Thyroid gland (tissue), 4 donors: Measurements from ENCODE around the gene ZMYM4. TPM values are rescaled to one million over a fixed set of nuclear protein-coding genes. Genes with fewer than 3 reads are reported as not detected.

Source experiments
- DNase-seq, 2 donors: peaks; one replicate each; pipeline ENCODE4 v3.0.0-alpha.2; 2019
- H3K27ac ChIP-seq, 3 donors: fragments of 200-600 bp; sonication (generic); 1 replicate in 2 of 3; 2 replicates in 1 of 3; pipeline ENCODE4 v1.5.1; 2016 to 2019; ENCODE audit warnings: mild to moderate bottlenecking in 1 of 3, moderate library complexity in 1 of 3
- H3K27me3 ChIP-seq: fragments of 200-600 bp; sonication (generic); one replicate; pipeline ENCODE4 v1.5.1; 2019
- H3K36me3 ChIP-seq, 2 donors: fragments of 200-600 bp; sonication (generic); one replicate each; pipeline ENCODE4 v1.5.1; 2016 to 2019
- H3K4me1 ChIP-seq, 2 donors: fragments of 200-600 bp; sonication (generic); one replicate each; pipeline ENCODE4 v1.5.1; 2017 to 2019
- H3K4me3 ChIP-seq, 3 donors: fragments of 200-600 bp; sonication (generic); replicated peaks in 1 of 3; 1 replicate in 2 of 3; 2 replicates in 1 of 3; pipeline ENCODE4 v1.5.1; 2016; ENCODE audit warnings: mild to moderate bottlenecking in 1 of 3
- H3K9me3 ChIP-seq: fragments of 200-600 bp; sonication (generic); one replicate; pipeline ENCODE4 v1.5.1; 2017
- CTCF ChIP-seq, 6 experiments: fragments of 200-600 bp in 3 of 6; fragments of 450-650 bp in 3 of 6; sonication (generic) in 3 of 6; IDR thresholded peaks; one replicate each; pipeline ENCODE4 v1.5.1; 2016 to 2019; ENCODE audit warnings: antibody characterized with exemption in 6 of 6, mild to moderate bottlenecking in 2 of 6, inconsistent platforms in 1 of 6, moderate library complexity in 1 of 6
- POLR2A ChIP-seq, 2 donors: fragments of 450-650 bp; IDR thresholded peaks; one replicate each; pipeline ENCODE4 v1.6.1; 2017; ENCODE audit warnings: antibody characterized with exemption in 2 of 2, mild to moderate bottlenecking in 2 of 2, moderate library complexity in 1 of 2
- WGBS, 2 donors: methylation state at CpG; one replicate each; pipeline ENCODE4 v1.1.5; 2017; 5-methylcytosine and 5-hydroxymethylcytosine counted together
- intact Hi-C: fragments of 100-400 bp; cut with DNase I; formaldehyde crosslinking; loops from one replicate; pipeline ENCODE4 v1.15.1; 2023
- total RNA-seq, 4 donors: library from RNA; depleted of rRNA; stranded (reverse); fragments of >200 nt; gene quantifications; one replicate each; pipeline ENCODE4 v1.2.3, GENCODE V29; 2016

ZMYM4 gene
- total RNA-seq, 4 donors from 2014 or later: 46.8 to 71.6 (median 56.0) TPM

- no peak overlapping the region for H3K27ac ChIP-seq
- H3K27me3 ChIP-seq: no peaks in the 10 kb centered on the region
- TF ChIP-seq POLR2A (IDR thresholded peaks at IDR 0.05) (no peak), CTCF (IDR thresholded peaks at IDR 0.05) (no peak)
- no peaks in the 10 kb centered on the region for H3K9me3 ChIP-seq
- H3K4me1 ChIP-seq: peaks cover 22 to 51% of the 10 kb centered on the region in 2 donors
- 87 to 93% methylated on average over 7 of the region's 7 CpGs for WGBS, 2 donors
- intact Hi-C loops: loop anchor here (2.0 to 10.0 kb wide), 3 partner anchors 115 to 325 kb away; no protein-coding TSS in a partner anchor
- no peak for DNase-seq
- H3K36me3 ChIP-seq: peaks cover 5 to 8% of the 10 kb centered on the region in 2 donors
- H3K4me3 ChIP-seq: no peak overlapping the region
Measured at GRCh38 chr1:35449334-35450008, 181.0 kb downstream of the ZMYM4 start.

GRCh38 chr1:35451125-35451528 is 182.6 kb downstream of the ZMYM4 start:
- WGBS, 2 donors: 8 to 12% methylated on average over 3 of the region's 3 CpGs
- H3K4me1 ChIP-seq: peaks cover 22 to 58% of the 10 kb centered on the region in 2 donors
- peaks cover 5 to 6% of the 10 kb centered on the region in 2 donors for H3K36me3 ChIP-seq
- H3K27ac ChIP-seq: no peak overlapping the region
- no peak overlapping the region for H3K4me3 ChIP-seq
- H3K9me3 ChIP-seq: no peaks in the 10 kb centered on the region
- TF ChIP-seq POLR2A (IDR thresholded peaks at IDR 0.05) (no peak), CTCF (IDR thresholded peaks at IDR 0.05) (peak; percentile 32 to 91 (median 84))
- DNase-seq: peak; percentile 83 to 84
- no peaks in the 10 kb centered on the region for H3K27me3 ChIP-seq
- intact Hi-C loops: loop anchor here (2.0 to 5.0 kb wide), 2 partner anchors 114 to 276 kb away; no protein-coding TSS in a partner anchor

DNA sequence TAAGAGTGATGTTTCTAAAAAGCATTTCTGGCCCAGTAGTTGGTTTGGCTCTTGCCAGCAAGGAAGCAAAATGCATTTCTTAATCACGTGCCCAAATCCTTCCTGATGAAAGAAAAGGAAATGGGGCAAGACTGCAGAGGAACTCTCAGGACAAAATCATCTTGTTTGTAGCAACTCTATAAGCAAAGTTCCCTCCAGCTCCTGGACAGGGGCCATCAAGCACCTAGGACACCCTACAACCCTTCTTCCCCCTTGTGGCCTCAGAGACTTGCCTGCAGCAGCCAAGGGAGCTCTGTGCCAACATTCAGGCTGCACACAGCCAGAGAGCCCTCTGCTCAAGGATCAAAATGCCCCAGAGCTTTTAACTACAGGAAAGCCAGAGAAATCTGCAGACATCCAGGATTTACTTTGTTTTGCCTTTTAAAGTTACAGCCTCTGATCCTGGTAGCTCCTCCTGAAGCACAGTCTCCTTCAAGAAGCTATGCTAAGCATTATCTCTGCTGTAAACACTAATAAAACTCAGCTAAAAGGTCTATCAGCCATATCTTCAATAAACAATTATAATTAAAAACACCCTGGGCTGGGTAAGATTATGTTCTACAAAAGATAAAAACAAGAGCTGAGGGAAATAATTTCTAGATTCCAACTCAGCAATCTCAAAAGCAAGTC is 183.7 kb downstream of the ZMYM4 start:
- Histone ChIP-seq H3K4me1 (peaks cover 22 to 58% of the 10 kb centered on the region in 2 donors), H3K27me3 (no peaks in the 10 kb centered on the region), H3K36me3 (peaks cover 5 to 6% of the 10 kb centered on the region in 2 donors), H3K27ac (peak overlapping the region in 2 of 3 donors; percentile 20 to 43), H3K4me3 (no peak overlapping the region), H3K9me3 (no peaks in the 10 kb centered on the region)
- TF ChIP-seq POLR2A (IDR thresholded peaks at IDR 0.05) (no peak), CTCF (IDR thresholded peaks at IDR 0.05) (peak in 2 of 6 experiments; percentile 10 to 30)
- intact Hi-C loops: loop anchor here (5.0 kb wide), 1 partner anchor 275 kb away; no protein-coding TSS in a partner anchor
- DNase-seq: peak; percentile 65 to 66
- 3 to 15% methylated on average over 1 of the region's 1 CpG for WGBS, 2 donors

DNA sequence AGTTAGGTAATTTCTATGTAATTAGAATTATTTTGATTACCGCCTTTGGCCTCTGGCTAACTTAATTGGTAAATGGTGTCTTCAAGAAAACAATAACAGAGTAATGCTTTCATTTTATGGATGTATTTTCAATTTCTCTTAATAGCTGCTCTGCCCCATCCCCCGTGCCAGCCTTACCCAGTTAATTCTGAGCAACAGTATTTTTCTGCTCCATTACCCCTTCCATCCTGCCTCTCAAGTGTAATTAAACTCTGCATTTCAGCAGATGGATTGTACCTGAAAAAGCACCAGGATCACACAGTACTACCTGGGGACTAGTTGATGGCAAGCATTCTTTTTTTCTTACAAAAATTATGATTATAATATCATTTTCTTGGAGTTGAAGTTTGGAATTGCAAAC is 184.5 kb downstream of the ZMYM4 start:
- TF ChIP-seq POLR2A (IDR thresholded peaks at IDR 0.05): no peak
- TF ChIP-seq CTCF (IDR thresholded peaks at IDR 0.05): no peak
- H3K36me3 ChIP-seq: peaks cover 5 to 6% of the 10 kb centered on the region in 2 donors

More for the DNA sequence above, 184.5 kb downstream of the ZMYM4 start:
- H3K27ac ChIP-seq: peak overlapping the region in 1 of 3 donors; percentile 43
- WGBS, 2 donors: 61 to 63% methylated on average over 2 of the region's 2 CpGs
- H3K9me3 ChIP-seq: no peaks in the 10 kb centered on the region
- DNase-seq: peak in 1 of 2 donors; percentile 21
- no peak overlapping the region for H3K4me3 ChIP-seq
- H3K4me1 ChIP-seq: peaks cover 22 to 56% of the 10 kb centered on the region in 2 donors
- intact Hi-C loops: loop anchor here (5.0 kb wide), 1 partner anchor 274 kb away; no protein-coding TSS in a partner anchor
- H3K27me3 ChIP-seq: no peaks in the 10 kb centered on the region
